NCI-H524 (cell line): ENCODE data around the gene FYN.

ENCODE experiments used
- DNase-seq, 2 experiments: peaks; one replicate each; lab custom pipeline; 2025; lab: John Stamatoyannopoulos, UW

Gene FYN

DNA sequence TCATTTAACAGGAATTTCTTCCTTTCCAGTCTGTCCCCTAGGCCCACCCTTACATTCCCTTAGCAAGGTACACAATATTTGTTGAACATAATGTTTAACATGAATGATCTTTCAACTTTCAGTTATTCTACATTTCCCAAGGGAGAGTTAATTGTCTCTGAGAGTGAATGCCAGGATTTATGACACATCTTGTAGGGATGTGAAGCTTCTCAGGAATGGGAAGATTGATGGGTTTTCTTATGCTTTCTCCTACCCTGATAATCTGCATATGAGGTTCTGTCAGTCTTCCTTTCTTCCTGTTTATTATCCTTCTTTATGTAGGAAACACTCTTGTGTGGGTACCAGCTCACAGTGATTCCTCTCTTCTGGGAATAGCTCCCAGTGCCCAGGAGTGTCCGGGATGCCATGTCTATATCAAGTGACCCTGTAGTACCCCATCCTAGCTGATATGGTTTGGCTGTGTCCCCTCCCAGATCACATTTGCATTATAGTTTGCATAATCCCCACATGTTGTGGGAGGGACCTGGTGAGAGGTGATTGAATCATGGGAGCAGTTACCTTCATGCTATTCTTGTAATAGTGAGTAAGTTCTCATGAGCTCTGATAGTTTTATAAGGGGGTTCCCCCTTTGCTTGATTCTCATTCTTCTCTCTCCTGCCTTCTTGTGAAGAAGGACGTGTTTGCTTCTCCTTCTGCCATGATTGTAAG lies 7.1 kb upstream of the FYN start:
- DNase-seq = no peak

DNA sequence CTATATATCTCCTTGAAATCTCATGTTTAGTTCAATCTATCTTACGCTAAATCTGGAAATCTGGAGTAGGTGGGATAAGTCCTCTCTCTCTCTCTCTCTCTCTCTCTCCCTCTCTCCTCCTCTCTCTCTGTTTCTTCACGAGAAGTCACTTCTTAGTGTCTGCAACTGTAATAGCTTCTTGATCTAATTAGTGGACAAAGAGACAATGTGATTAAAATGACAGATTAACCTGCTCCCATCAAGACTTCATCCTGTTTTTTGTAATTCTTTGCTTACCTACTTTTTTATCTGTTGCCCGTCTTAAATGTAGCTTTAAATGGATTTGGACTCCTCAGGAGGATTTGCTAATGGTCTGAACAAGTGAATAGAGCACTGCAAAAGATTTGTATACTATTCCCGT lies 2.5 kb upstream of the FYN start:
- DNase-seq = no peak

- DNase-seq = peak; percentile 24 to 50
These were observed 768 bp upstream of the FYN start for GRCh38 chr6:111874025-111874415.

GRCh38 chr6:111872401-111873177 lies 663 bp downstream of the FYN start:
- DNase-seq = peak; percentile 67 to 68

DNA sequence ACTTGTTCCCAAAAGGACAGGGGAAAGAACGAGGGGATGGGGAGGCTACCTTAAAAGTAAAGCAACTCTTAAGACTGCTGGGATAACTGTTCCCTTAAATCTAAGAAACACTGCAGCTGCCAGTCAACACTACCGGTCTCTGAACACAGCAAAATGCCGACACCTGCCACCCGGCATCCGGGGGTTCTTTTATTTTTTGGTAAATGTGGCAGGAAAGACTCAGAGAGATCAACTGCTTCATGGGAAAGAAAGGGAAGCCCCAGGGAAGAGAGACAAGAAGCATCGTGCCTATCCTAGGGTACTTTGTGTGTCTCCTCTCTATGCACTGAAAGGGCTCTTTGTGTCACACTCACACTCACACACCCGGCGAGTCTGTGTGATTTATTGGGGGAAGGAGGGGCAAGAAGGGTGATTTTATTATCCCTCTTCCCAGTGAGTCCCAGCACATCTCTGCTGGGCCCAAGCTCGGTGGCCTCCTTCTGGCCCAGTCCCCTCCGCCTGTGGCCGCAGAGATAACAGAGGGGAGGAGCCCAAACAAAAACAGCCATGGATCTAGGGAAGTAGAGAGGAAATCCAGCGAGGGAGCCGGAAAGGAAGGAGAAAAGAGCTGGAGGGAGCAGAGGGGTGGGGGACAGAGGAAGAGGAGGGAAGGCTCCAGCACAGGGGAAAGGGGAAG lies 1.4 kb downstream of the FYN start:
- DNase-seq = peak; percentile 67 to 68

- no peak for DNase-seq
These were observed 2.0 kb downstream of the FYN start for GRCh38 chr6:111871207-111871606.

DNA sequence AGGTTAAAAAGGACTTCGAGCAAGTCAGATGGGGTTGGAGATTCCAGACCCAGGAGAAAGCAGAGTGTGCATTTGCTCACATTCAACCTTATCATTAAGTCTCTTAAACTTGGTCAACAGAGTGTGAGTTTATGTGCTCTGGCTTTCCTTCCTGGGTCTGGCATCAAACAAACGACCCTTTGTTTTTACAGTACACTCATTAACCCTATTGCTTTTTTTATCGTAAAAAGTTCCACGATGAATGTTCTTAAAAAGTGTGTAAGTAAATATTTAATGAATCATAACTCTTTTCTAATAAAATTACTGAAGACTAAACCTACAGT lies 2.5 kb downstream of the FYN start:
- DNase-seq = no peak

DNA sequence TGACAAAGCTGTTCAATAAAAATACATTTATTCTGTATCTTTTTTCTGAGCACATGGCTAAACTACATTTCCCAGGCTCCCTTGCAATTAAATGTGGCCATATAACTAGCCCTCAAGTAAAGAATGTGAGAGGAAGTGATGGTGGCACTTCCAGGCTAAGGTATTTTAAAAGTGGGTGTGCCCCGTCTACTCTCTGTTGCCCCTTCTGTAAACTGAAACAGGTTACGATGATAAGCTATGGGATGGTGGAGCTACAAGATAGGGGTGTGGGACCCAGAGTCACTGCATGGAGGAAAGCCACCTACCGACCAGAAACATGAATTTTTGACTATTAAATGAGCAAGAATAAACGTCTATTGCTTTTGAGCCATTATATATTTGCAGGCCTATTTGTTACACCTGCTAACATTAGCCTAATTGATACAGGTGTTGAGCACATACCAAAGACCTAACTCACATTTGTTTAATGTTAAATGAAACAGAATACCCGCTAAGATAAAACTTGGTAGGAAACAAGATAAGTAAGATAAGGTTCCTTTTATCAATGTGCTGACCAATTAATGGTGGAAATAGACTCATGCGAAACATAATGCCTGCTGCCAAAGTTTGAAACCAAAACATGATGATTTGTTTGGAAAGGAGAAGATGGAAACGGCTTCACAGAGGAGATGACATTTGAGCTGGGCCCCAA lies 3.1 kb downstream of the FYN start:
- DNase-seq = no peak

- no peak for DNase-seq
These were observed 6.4 kb downstream of the FYN start for GRCh38 chr6:111866857-111867256.

DNA sequence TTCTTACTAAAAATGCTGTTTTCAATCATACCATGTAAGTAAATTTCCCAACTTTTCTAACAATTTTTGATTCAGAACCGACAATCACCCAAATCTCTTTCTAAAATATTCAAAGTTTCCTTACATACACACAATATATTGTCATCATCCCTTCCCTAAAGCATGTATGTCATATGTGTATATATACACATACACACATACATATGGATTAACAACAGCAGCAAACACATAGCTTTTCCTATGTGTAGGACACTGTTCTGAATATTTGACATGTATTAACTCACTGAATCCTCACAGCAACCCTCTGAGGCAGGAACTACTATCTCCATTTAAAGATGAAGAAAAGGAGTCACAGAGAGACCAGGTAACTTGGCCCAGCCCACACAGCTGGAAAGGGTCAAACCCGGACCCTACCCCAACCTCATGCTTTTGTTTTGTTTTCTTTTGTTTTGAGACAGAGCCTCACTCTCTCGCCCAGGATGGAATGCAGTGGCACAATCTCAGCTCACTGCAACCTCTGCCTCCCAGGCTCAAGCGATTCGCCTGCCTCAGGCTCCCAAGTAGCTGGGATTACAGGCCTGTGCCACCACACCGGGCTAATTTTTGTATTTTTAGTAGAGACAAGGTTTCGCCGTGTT lies 7.2 kb downstream of the FYN start:
- no peak for DNase-seq

GRCh38 chr6:111865049-111865585 lies 8.1 kb downstream of the FYN start:
- DNase-seq = no peak

DNA sequence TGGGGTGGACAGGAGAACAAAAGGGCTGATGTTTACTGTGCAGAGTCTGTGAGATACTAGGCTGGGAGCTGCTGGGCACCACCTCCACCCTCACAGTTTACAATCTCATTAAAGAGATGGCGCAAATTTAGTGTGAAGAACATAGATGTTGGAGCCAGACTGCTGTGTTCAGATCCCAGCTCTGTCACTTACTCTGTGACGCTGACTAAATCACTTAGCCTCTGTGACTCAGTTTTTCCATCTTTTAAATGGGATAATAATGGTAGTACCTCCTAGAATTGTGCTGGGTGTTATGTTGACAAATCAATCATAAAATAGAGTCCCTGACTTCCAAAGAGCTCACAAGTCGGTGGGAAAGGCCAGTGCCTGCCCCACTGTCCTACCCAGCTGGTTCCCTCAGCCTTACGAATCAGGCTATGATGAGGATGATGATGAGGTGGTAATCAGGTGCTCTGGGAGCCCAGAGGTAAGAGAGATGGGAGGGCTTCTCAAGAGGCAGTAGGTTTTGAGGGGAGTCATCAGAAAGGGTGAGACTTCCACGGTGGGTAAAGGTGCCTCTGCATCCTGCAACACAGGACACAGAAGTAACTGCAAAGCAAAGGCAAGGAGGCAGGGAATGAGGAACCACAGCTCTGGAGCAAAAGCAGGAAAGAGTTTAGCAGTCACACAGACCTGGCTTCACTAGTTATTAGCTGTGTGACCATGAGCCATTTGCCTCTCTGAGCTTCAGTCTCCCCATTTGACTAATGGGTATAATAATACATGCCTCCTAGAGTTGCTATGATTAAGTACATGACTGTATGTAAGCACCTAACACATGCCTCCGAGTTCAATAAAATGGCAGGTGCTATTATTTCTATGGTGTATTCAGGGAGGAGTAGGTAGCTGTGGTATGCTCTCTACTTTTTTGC lies 8.9 kb downstream of the FYN start:
- DNase-seq = no peak

- no peak for DNase-seq
These were observed 10.5 kb downstream of the FYN start for GRCh38 chr6:111862741-111863140.

DNA sequence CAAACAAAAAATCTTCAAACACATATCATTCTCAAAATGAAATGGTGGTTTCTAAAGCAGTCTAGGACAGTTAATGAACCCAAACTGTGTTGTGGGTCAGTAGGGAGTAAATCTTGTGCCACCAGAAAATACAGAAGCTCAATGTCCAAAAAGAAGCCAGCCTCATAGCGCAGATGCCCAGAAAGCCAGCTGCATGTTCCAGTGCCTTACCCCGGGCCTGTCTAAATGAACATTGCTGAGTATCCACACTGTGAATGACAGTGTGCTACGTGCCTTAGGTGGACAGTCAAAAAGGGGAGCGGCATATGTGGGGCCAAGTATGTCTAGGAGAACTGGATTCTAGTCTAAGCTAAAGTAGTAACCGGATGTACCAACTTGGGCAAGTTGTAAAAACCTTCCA lies 10.9 kb downstream of the FYN start:
- DNase-seq = no peak

GRCh38 chr6:111861431-111861885 lies 11.8 kb downstream of the FYN start:
- DNase-seq = peak in 1 of 2 experiments; percentile 4

- DNase-seq = no peak
These were observed 14.9 kb downstream of the FYN start for GRCh38 chr6:111858347-111858746.

DNA sequence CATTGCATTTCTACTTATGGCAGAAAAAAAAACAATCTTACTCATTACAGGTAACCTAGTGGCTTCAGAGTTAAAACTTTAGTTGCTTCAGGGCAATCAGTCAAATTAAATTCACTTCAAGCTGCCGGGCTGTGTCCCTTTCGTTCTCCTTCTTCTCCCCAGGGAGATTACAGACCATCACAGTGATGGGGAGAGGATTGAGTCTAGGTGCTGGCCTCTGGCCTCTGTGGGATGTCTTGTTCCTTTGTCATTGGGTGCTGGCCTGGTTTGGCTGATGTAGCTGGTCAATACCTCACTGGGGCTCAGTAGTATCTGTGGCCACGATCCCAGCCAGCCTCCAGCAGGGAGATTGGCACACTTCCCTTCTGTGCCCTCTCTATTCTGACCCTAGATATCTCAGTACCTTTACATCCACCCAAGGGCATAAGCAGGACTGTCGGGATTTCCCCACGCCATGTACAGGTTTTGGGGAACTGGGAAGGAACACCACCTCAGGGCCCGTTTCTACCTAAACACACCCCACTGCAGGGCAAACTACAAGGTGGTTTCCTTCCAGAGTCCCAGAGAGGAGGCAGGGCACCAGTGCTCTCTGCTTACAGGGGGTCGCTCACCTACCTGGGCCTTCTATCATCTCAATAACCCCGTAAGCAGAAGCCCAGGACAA lies 15.4 kb downstream of the FYN start:
- DNase-seq = no peak

GRCh38 chr6:111855753-111856152 lies 17.5 kb downstream of the FYN start:
- no peak for DNase-seq

DNA sequence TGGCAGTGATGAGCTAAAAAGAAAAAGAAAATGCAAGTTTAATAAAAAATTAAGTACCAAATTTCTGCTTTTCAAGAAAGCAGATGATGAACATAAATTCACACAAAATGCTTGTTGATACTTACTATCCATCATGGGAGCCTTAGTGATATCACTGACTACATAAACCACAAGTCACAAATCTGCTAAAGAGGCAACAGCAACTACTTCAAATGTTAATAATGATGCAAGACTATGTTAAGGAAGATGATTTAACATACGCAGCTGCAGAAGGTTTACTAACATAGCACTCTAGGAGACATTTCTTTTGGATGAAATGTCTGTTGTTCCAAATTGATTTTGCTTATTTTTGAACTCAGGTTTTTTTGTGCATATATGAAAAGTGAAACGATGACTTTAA lies 18.6 kb downstream of the FYN start:
- DNase-seq = no peak

DNA sequence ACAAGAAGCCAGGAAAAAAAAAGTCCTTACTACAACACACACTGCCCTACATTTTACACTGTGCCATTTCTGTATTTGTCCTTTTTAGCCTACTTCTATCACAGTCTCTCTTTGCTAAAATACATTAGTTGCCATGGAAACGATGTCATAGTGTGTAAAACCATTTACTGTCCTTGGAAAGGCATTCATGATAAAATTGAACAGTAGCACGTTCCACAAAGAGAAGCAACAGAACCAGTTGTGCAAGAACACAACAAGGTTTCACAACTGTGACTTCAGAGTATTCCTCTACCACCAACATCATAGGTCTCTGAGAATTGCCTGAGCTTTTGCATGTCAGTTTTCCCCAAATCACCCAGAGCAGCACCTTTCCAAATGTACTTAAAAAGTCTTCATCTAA lies 20.5 kb downstream of the FYN start:
- no peak for DNase-seq
